ENCODE data around the gene RUVBL2.
"Not testable (repeated sequence)": the region's sequence is repeated elsewhere in the genome, so short reads cannot be mapped to it uniquely, and the experiment has no call there.

Gene RUVBL2

GRCh38 chr19:49018388-49019241 lies 24.9 kb downstream of the RUVBL2 start:
- not testable (repeated sequence) for DNase-seq

GRCh38 chr19:49019242-49019932 lies 25.7 kb downstream of the RUVBL2 start:
- no peak for DNase-seq

GRCh38 chr19:49020342-49020741 lies 26.7 kb downstream of the RUVBL2 start:
- DNase-seq, result no peak

GRCh38 chr19:49020931-49021895 lies 27.5 kb downstream of the RUVBL2 start:
- DNase-seq, result no peak

- no peak for DNase-seq
Measured at GRCh38 chr19:49022116-49022515, 28.4 kb downstream of the RUVBL2 start.

GRCh38 chr19:49024233-49024632 lies 30.5 kb downstream of the RUVBL2 start, which contains the start of gene CGB3:
Gene CGB3 (minus strand): TSS chr19:49024333. CDS start chr19:49023971, 362 bp downstream.
- DNase-seq, result not testable (repeated sequence)

- DNase-seq, result not testable (repeated sequence)
Measured at GRCh38 chr19:49025088-49025487, 31.4 kb downstream of the RUVBL2 start.

GRCh38 chr19:49025599-49025998 lies 31.9 kb downstream of the RUVBL2 start:
- not testable (repeated sequence) for DNase-seq

GRCh38 chr19:49028686-49029085 lies 35.0 kb downstream of the RUVBL2 start:
- not testable (repeated sequence) for DNase-seq

GRCh38 chr19:49029749-49030148 lies 36.1 kb downstream of the RUVBL2 start:
- DNase-seq, result not testable (repeated sequence)

GRCh38 chr19:49030323-49030722 lies 36.6 kb downstream of the RUVBL2 start:
- DNase-seq, result not testable (repeated sequence)

- DNase-seq, result not testable (repeated sequence)
Measured at GRCh38 chr19:49031642-49032301, 38.1 kb downstream of the RUVBL2 start, which contains the start of gene CGB2. Gene CGB2 (plus strand): TSS chr19:49031890. CDS start chr19:49032096, 206 bp downstream.

- DNase-seq, result not testable (repeated sequence)
Measured at GRCh38 chr19:49036815-49037214, 43.1 kb downstream of the RUVBL2 start, which contains the start of gene CGB1. Gene CGB1 (minus strand): TSS chr19:49036895. CDS start chr19:49036711, 184 bp downstream.

GRCh38 chr19:49038111-49038510 lies 44.4 kb downstream of the RUVBL2 start:
- DNase-seq, result not testable (repeated sequence)

- not testable (repeated sequence) for DNase-seq
Measured at GRCh38 chr19:49038557-49039276, 45.0 kb downstream of the RUVBL2 start.

GRCh38 chr19:49039736-49040135 lies 46.0 kb downstream of the RUVBL2 start:
- DNase-seq, result not testable (repeated sequence)

- DNase-seq, result no peak
Measured at GRCh38 chr19:49042177-49042576, 48.5 kb downstream of the RUVBL2 start.

GRCh38 chr19:49042666-49043065 lies 49.0 kb downstream of the RUVBL2 start:
- not testable (repeated sequence) for DNase-seq

GRCh38 chr19:49043548-49043947 lies 49.9 kb downstream of the RUVBL2 start, which contains the start of gene CGB5:
Gene CGB5 (plus strand): TSS chr19:49043848. CDS start chr19:49044210, 362 bp downstream.
- DNase-seq, result not testable (repeated sequence)

GRCh38 chr19:49049011-49049410 lies 55.3 kb downstream of the RUVBL2 start, which contains the start of gene CGB8:
Gene CGB8 (minus strand): TSS chr19:49049111. CDS start chr19:49048739, 372 bp downstream.
- DNase-seq, result not testable (repeated sequence)

GRCh38 chr19:49049834-49050233 lies 56.1 kb downstream of the RUVBL2 start:
- not testable (repeated sequence) for DNase-seq
